GM19395 (cell line): ENCODE measurements around the gene TM9SF3.
A peak's percentile ranks its signal among the peaks of the same experiment; 100 is the strongest.
"Not testable (repeated sequence)": the region's sequence is repeated elsewhere in the genome, so short reads cannot be mapped to it uniquely, and the experiment has no call there.

Source experiments
- ATAC-seq: cut with Tn5 transposase; IDR thresholded peaks from one replicate; pipeline ENCODE4 v1.9.1; 2021; ENCODE audit warnings: mild to moderate bottlenecking, moderate library complexity; ENCODE audit not compliant: unreplicated experiment

The TM9SF3 gene

GRCh38 chr10:96570983-96571964 lies 15.5 kb downstream of the TM9SF3 start:
- no peak for ATAC-seq

GRCh38 chr10:96570511-96570910 lies 16.3 kb downstream of the TM9SF3 start:
- ATAC-seq = no peak

- ATAC-seq = no peak
These were observed 18.4 kb downstream of the TM9SF3 start for GRCh38 chr10:96568402-96568801.

DNA sequence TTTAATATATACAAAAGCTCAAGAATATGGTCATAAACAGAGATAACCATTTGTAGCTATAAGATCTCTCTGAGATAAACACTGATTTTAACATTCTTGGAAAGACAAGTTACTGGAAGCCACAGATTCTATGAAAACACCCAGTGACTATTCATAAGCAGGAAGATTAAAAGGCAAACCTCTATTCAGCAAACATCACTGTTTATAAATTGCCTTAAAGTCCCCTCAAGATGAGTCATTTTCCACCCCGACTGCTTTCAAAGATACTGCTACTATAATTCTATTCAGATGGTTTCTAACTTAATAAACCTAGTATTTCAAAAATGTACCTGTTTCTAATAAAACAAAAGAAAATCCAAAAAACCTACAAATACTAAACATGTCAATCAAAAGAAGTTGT lies 21.0 kb downstream of the TM9SF3 start:
- no peak for ATAC-seq

DNA sequence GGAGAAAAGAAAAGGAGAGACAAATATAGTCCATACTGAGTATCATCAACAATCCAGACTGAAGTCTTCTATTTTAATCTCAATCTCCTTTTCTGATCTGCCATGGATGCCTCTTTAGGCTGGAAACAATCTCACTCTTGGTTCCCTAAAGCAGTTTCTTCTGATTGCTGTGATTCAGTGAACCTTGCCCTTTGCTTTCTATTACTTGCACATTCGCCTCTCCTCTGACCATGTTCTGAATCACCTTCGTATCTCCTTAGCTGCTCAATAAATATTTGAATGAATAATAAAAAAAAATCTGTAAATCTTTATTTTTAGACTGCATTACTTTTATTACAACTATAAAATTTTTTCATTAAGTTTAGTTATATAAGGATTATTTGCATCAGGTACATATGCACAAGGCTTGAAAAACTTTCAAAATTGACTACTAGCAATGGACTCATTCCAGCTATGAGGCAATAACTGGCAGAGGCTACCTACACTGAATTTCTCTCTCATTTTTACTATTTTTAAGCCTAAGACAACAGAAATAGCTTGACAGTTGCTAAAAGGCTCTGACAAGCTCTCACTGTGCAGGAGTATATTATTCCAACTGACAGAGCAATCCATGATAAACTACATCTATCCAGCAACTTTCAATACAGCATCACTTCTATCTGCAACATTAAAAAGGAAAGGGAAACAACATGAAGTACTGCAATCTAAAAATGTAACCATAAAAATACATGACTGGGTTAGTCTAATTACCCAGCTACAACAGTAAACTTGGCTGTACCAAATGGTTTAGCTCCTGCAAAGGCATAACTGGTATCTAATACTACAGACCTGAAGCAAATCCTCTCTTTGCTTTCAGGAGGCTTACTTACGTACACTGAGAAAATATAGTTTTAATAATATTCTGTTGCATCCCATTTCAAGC lies 25.6 kb downstream of the TM9SF3 start:
- no peak for ATAC-seq

DNA sequence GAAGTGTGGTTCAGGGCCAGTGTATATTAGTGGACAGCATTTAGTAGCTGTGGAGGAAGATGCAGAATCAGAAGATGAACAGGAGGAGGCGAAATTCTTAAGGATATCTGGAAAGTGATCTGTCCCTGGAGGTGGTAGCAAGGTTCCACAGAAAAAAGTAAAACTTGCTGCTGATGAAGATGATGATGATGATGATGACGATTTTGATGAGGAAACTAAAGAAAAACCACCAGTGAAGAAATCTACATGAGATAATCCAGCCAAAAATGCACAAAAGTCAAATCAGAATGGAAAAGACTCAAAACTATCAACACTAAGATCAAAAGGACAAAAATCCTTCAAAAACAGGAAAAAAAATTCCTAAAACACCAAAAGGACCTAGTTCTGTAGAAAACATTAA lies 26.3 kb downstream of the TM9SF3 start:
- ATAC-seq = no peak

GRCh38 chr10:96556003-96556402 lies 30.8 kb downstream of the TM9SF3 start:
- no peak for ATAC-seq

DNA sequence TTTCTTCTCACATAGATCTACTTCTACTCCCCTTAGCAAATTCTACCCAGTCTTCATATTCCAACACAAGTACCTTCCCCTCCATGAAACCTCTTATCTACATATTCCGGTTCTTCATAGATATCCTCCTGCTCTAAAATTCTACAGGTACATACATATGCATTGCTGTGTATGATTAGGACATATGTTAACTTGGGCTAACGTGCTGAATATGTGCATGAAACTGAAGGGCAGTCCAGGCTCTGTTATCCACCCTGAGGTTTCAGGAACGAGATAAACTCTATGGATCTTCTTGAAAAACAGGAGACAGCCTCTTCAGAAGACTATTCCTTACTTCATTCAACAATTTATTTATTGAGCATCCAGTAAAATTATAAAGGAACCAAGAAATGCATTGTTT lies 31.5 kb downstream of the TM9SF3 start:
- ATAC-seq = no peak

DNA sequence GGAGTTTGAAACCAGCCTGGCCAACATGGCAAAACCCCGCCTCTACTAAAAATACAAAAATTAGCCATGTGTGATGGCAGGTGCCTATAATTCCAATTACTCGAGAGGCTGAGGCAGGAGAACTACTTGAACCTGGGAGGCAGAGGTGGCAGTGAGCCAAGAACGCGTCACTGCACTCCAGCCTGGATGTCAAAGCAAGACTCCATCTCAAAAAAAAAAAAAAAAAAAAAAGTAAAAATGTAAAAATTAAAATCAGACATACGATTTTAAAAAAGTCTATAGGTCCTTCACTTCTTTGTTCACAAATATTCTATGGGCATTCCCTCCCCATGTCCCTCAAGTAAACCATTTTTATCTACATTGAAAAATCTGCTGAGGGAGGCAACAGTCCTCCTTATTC lies 38.2 kb downstream of the TM9SF3 start:
- no peak for ATAC-seq

- not testable (repeated sequence) for ATAC-seq
These were observed 41.3 kb downstream of the TM9SF3 start for GRCh38 chr10:96545558-96545957.

GRCh38 chr10:96541921-96542320 lies 44.9 kb downstream of the TM9SF3 start:
- ATAC-seq = no peak

- ATAC-seq = no peak
These were observed 46.6 kb downstream of the TM9SF3 start for GRCh38 chr10:96540240-96540639.

- no peak for ATAC-seq
These were observed 48.1 kb downstream of the TM9SF3 start for GRCh38 chr10:96538683-96539082.

- no peak for ATAC-seq
These were observed 50.7 kb downstream of the TM9SF3 start for GRCh38 chr10:96536129-96536528.

GRCh38 chr10:96532523-96532922 lies 54.3 kb downstream of the TM9SF3 start:
- ATAC-seq = no peak

- ATAC-seq = no peak
These were observed 57.1 kb downstream of the TM9SF3 start for GRCh38 chr10:96529634-96530279.

- ATAC-seq = no peak
These were observed 62.1 kb downstream of the TM9SF3 start for GRCh38 chr10:96524741-96525140.

DNA sequence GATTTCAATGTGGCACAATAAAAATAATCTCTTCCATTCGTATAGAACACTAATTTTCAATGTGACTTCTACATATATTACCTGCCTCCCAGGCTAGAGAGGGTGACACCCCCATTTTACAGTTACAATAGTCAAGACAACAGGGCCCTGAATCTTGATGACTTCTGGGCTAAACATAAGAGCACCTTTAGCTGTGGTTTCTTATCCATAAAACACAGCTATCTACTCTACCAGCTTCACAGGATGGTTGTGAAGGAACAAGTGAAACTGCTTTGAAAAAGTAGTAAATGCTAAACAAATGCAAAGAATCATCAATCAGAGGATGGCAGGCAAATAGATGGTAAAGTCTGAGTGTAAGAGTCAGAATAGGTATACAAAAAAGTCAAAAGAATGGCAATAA lies 69.5 kb downstream of the TM9SF3 start:
- no peak for ATAC-seq

DNA sequence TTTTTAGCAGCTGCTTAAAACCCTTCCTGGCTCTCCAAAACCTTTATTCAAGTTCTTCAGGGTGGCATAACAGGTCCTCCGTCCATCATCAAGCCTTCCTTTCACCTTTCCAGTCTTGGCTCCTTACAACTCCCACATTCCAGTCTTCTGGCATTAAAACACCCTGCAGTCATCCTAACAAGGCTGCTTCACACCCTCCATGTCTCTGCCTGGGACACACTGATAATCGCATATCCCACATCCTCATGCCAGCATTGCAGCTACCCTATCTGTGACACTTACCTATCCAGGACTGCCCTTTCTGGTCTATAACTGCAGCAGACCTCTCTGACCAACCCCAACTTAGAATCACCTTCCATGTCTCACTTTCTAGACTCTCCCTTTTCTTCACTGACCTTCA lies 70.5 kb downstream of the TM9SF3 start:
- no peak for ATAC-seq

GRCh38 chr10:96513698-96514561 lies 72.9 kb downstream of the TM9SF3 start, which contains the start of gene TLL2:
Gene TLL2, minus strand, starts transcription at chr10:96513926. Its CDS starts 241 bp downstream, at chr10:96513685.
- peak; percentile 80 for ATAC-seq
